ENCODE data around the gene TOX3.

The TOX3 gene

GRCh38 chr16:52563767-52564611, 17.0 kb upstream of the TOX3 start:
- DNase-seq = no peak

GRCh38 chr16:52562770-52563169, 15.8 kb upstream of the TOX3 start:
- DNase-seq = no peak

GRCh38 chr16:52561910-52562741, 15.2 kb upstream of the TOX3 start:
- DNase-seq = no peak

GRCh38 chr16:52558448-52558847, 11.5 kb upstream of the TOX3 start:
- no peak for DNase-seq

- no peak for DNase-seq
These were observed 10.3 kb upstream of the TOX3 start for GRCh38 chr16:52557236-52557635.

GRCh38 chr16:52556083-52556482, 9.1 kb upstream of the TOX3 start:
- DNase-seq = no peak

GRCh38 chr16:52555572-52555971, 8.6 kb upstream of the TOX3 start:
- DNase-seq = no peak

GRCh38 chr16:52554334-52554733, 7.4 kb upstream of the TOX3 start:
- no peak for DNase-seq

- no peak for DNase-seq
These were observed 6.4 kb upstream of the TOX3 start for GRCh38 chr16:52553322-52553721.

GRCh38 chr16:52552643-52553042, 5.7 kb upstream of the TOX3 start:
- DNase-seq = no peak

- no peak for DNase-seq
These were observed 2.2 kb upstream of the TOX3 start for GRCh38 chr16:52549011-52549692.

GRCh38 chr16:52548261-52549010, 1.5 kb upstream of the TOX3 start:
- no peak for DNase-seq

GRCh38 chr16:52547834-52548215, 882 bp upstream of the TOX3 start:
- no peak for DNase-seq

GRCh38 chr16:52546291-52547003, 496 bp downstream of the TOX3 start:
- no peak for DNase-seq

- DNase-seq = no peak
These were observed 1.1 kb downstream of the TOX3 start for GRCh38 chr16:52545898-52546266.

GRCh38 chr16:52545222-52545897, 1.6 kb downstream of the TOX3 start:
- no peak for DNase-seq

- DNase-seq = no peak
These were observed 2.2 kb downstream of the TOX3 start for GRCh38 chr16:52544703-52545102.

GRCh38 chr16:52543654-52544053, 3.3 kb downstream of the TOX3 start:
- no peak for DNase-seq

GRCh38 chr16:52540910-52541309, 6.0 kb downstream of the TOX3 start:
- DNase-seq = no peak

GRCh38 chr16:52539191-52539590, 7.8 kb downstream of the TOX3 start:
- no peak for DNase-seq

GRCh38 chr16:52538511-52538910, 8.4 kb downstream of the TOX3 start:
- DNase-seq = no peak

- DNase-seq = no peak
These were observed 9.4 kb downstream of the TOX3 start for GRCh38 chr16:52537516-52537915.
